Progenitor cell of endocrine pancreas (in vitro differentiated cells): ENCODE results near the gene ARHGEF12. TPM values are rescaled to one million over a fixed set of nuclear protein-coding genes. Genes with fewer than 3 reads are reported as not detected.

Source experiments
- DNase-seq: peaks from one replicate; pipeline ENCODE4 v3.0.0; 2021; ENCODE audit warnings: low spot score; ENCODE audit not compliant: unreplicated experiment
- H3K27ac Mint-ChIP-seq: 2 replicates; pipeline ENCODE4 v1.8.0; 2021; ENCODE audit warnings: mild to moderate bottlenecking, moderate library complexity, mixed read lengths
- H3K27me3 Mint-ChIP-seq: 2 replicates; pipeline ENCODE4 v1.8.0; 2021; ENCODE audit warnings: mixed read lengths
- H3K36me3 Mint-ChIP-seq: 2 replicates; pipeline ENCODE4 v1.8.0; 2022; ENCODE audit warnings: mixed read lengths; ENCODE audit not compliant: insufficient read depth
- H3K4me1 Mint-ChIP-seq: 2 replicates; pipeline ENCODE4 v1.8.0; 2021; ENCODE audit warnings: low read depth, mixed read lengths
- H3K4me3 Mint-ChIP-seq: 2 replicates; pipeline ENCODE4 v1.8.0; 2021; ENCODE audit warnings: low read depth, mild to moderate bottlenecking, moderate library complexity, mixed read lengths
- H3K9me3 Mint-ChIP-seq: 2 replicates; pipeline ENCODE4 v1.8.0; 2021; ENCODE audit warnings: low read depth, mixed read lengths
- total RNA-seq: library from RNA; stranded (reverse); gene quantifications from 2 replicates; pipeline ENCODE4 v1.2.1, GENCODE V29; 2021
- TF ChIP-seq, protein P1 (sequence below): fragments of 200-600 bp; sonication (generic); IDR thresholded peaks from one replicate; pipeline ENCODE4 v1.5.0; 2021; ENCODE audit warnings: antibody characterized with exemption, mild to moderate bottlenecking; ENCODE audit not compliant: unreplicated experiment

Gene ARHGEF12
- total RNA-seq, 1 donor from 2014 or later: 64.9 TPM

DNA sequence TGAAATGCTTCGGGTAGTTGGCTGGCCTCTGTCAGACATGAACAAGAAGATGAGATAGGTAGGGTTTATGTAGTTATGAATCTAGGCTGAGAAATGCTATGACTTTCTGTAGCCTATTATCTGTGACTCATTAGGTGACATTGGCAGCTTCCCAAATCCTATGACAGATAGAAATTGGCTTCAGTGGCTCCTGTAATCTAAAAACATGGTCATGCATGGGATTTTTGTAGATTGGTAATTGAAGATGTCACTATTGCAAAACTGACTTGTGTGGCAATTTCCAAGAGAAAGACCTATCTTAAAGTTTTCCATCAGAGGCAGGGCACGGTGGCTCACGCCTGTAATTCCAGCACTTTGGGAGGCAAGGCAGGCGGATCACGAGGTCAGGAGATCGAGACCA lies 145.9 kb downstream of the ARHGEF12 start:
- no peak overlapping the region for H3K4me3 Mint-ChIP-seq
- TF ChIP-seq, protein P1, sequence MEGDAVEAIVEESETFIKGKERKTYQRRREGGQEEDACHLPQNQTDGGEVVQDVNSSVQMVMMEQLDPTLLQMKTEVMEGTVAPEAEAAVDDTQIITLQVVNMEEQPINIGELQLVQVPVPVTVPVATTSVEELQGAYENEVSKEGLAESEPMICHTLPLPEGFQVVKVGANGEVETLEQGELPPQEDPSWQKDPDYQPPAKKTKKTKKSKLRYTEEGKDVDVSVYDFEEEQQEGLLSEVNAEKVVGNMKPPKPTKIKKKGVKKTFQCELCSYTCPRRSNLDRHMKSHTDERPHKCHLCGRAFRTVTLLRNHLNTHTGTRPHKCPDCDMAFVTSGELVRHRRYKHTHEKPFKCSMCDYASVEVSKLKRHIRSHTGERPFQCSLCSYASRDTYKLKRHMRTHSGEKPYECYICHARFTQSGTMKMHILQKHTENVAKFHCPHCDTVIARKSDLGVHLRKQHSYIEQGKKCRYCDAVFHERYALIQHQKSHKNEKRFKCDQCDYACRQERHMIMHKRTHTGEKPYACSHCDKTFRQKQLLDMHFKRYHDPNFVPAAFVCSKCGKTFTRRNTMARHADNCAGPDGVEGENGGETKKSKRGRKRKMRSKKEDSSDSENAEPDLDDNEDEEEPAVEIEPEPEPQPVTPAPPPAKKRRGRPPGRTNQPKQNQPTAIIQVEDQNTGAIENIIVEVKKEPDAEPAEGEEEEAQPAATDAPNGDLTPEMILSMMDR: no peak
- H3K9me3 Mint-ChIP-seq: no peaks in the 10 kb centered on the region
- H3K27ac Mint-ChIP-seq: no peak overlapping the region
- H3K27me3 Mint-ChIP-seq: no peaks in the 10 kb centered on the region
- no peak for DNase-seq
- no peaks in the 10 kb centered on the region for H3K4me1 Mint-ChIP-seq
- H3K36me3 Mint-ChIP-seq: peaks cover 33% of the 10 kb centered on the region

DNA sequence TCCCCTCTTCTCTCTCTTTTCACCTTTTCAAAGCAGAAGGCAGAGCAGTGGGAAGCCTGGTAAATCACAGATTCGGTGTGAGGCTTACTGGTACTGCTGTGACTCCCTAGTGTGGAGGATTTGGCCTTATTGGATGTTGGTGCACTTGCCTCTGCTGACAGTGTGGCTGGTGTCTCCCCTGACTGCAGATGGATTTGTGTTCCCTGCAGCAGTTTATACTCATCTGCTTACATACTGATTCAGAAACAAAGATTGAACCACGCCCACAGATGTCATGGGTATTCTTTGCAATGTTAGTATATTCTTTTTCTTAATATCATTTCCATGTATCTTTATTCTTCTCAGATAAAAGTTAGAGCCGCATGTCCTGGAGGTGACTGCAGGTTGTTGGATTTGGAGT lies 148.5 kb downstream of the ARHGEF12 start:
- peaks cover 27% of the 10 kb centered on the region for H3K36me3 Mint-ChIP-seq
- H3K4me3 Mint-ChIP-seq: no peak overlapping the region
- H3K9me3 Mint-ChIP-seq: no peaks in the 10 kb centered on the region
- no peaks in the 10 kb centered on the region for H3K27me3 Mint-ChIP-seq
- TF ChIP-seq, protein P1: no peak
- no peaks in the 10 kb centered on the region for H3K4me1 Mint-ChIP-seq
- DNase-seq: no peak
- H3K27ac Mint-ChIP-seq: no peak overlapping the region

DNA sequence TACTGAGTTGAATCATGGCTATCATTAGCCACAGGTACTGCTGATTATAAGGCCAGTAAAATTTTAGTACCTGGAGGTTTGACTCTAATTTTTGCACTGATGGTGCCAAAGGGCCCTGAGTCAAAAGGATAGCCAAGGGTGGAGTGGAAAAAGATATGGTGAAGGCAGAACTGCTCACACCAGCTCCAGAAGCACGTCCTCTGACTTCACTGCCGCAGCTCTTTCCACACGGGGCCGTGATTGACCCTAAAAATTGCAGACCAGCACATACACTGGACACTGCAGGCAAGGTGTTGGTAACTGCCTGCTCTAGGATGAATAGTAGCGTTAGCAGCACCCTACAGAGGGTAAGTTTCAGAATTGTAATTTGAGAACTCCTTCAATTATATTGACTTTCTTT lies 149.9 kb downstream of the ARHGEF12 start:
- no peak for DNase-seq
- TF ChIP-seq, protein P1: no peak
- Mint-ChIP-seq H3K27ac (no peak overlapping the region), H3K36me3 (peaks cover 15% of the 10 kb centered on the region), H3K9me3 (no peaks in the 10 kb centered on the region), H3K4me1 (no peaks in the 10 kb centered on the region), H3K27me3 (no peaks in the 10 kb centered on the region), H3K4me3 (no peak overlapping the region)

DNA sequence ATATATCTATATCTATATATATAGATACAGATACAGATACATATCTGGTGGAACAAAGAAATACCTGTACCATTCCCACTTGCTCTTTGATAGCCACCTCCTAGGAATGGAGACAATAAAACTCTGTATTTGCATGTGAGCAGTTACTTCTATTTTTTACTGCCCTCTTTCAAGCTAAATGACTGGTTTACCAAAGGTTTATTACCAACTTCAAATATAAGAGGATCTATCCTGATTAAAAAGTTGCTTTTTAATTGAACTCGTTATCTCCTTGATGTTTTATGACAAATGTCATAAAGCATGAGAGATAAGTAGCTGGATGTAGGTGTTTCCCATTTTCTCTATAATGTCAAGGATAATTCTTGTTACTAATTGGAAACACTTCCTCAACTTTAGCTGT lies 153.6 kb downstream of the ARHGEF12 start:
- H3K9me3 Mint-ChIP-seq: no peaks in the 10 kb centered on the region
- H3K27me3 Mint-ChIP-seq: no peaks in the 10 kb centered on the region
- H3K27ac Mint-ChIP-seq: no peak overlapping the region
- peaks cover 2% of the 10 kb centered on the region for H3K36me3 Mint-ChIP-seq
- DNase-seq: no peak
- no peak overlapping the region for H3K4me3 Mint-ChIP-seq
- H3K4me1 Mint-ChIP-seq: peaks cover 9% of the 10 kb centered on the region
- TF ChIP-seq, protein P1: no peak

DNA sequence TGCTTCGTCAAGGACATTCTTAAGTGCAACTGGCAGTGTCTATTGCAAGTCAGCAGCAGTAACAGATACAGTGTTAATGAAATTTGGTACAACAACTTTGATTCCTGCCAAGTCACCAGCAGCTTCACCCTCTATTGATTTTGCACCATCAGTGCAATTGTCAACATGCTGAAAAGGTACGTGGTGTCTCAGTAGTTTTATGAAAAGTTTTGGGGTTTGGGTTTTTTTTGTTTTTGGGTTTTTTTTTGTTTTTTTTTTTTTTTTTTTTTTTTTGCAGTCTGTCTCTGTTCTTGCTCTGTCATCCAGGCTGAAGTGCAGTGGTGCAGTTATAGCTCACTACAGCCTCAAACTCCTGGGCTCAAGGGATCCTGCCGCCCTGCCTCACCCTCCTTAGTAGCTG lies 156.3 kb downstream of the ARHGEF12 start:
- Mint-ChIP-seq H3K27ac (no peak overlapping the region), H3K36me3 (no peaks in the 10 kb centered on the region), H3K27me3 (no peaks in the 10 kb centered on the region), H3K4me1 (peaks cover 24% of the 10 kb centered on the region), H3K4me3 (no peak overlapping the region), H3K9me3 (no peaks in the 10 kb centered on the region)
- no peak for DNase-seq
- TF ChIP-seq, protein P1: no peak

DNA sequence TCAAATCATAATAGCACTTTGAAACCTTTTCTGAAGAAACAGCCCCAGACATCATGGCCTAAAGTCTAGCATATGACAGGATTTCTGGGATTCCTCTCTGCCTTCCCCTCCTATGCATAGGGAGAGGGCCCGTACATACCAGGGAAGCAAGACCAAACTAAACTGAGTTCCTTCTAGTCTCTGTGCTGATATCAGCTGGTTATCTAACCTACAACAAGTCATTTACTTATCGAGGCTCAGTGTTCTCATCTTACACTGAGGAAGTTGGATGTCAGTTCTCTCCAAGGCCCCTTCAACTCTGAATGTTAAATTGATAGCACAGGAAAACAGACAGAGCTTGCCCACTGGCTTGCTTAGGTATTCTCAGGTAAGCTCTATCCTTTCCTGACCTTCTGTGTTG lies 158.4 kb downstream of the ARHGEF12 start:
- no peaks in the 10 kb centered on the region for H3K36me3 Mint-ChIP-seq
- DNase-seq: no peak
- no peaks in the 10 kb centered on the region for H3K9me3 Mint-ChIP-seq
- H3K27ac Mint-ChIP-seq: no peak overlapping the region
- H3K4me3 Mint-ChIP-seq: no peak overlapping the region
- H3K27me3 Mint-ChIP-seq: no peaks in the 10 kb centered on the region
- TF ChIP-seq, protein P1: no peak
- peaks cover 28% of the 10 kb centered on the region for H3K4me1 Mint-ChIP-seq
